AG04450 (cell line): ENCODE data around the gene LSG1. TPM values are rescaled to one million over a fixed set of nuclear protein-coding genes. Genes with fewer than 3 reads are reported as not detected.
A peak's percentile ranks its signal among the peaks of the same experiment; 100 is the strongest.
"Not testable (repeated sequence)": the region's sequence is repeated elsewhere in the genome, so short reads cannot be mapped to it uniquely, and the experiment has no call there.

Experiments used
- CTCF ChIA-PET: fragments of 300-600, 350-600 bp; formaldehyde crosslinking; extraction: SDS; loops from one replicate; lab custom pipeline; 2022; ENCODE audit warnings: antibody characterized with exemption, inconsistent platforms; lab: Charles Lee
- POLR2A ChIA-PET: fragments of 350-600 bp; formaldehyde crosslinking; extraction: SDS; loops from one replicate; lab custom pipeline; 2021; ENCODE audit warnings: antibody characterized with exemption, inconsistent platforms; lab: Yijun Ruan, JAX
- DNase-seq: peaks from one replicate; pipeline ENCODE4 v3.0.0-alpha.2; 2011; ENCODE audit warnings: low read depth, low spot score
- H3K27ac ChIP-seq: one replicate; pipeline ENCODE4 v1.5.1; 2012; ENCODE audit warnings: low read depth, low read length, control low read depth
- H3K27me3 ChIP-seq: one replicate; pipeline ENCODE4 v1.6.0; 2012; ENCODE audit warnings: low read length; ENCODE audit not compliant: control insufficient read depth, insufficient read depth
- H3K4me3 ChIP-seq: 2 replicates; pipeline ENCODE4 v1.5.1; 2011; ENCODE audit warnings: mild to moderate bottlenecking, low read depth, low read length, control low read depth
- H3K9me3 ChIP-seq: 2 replicates; pipeline ENCODE4 v1.5.1; 2012; ENCODE audit warnings: low read length; ENCODE audit not compliant: control insufficient read depth, insufficient read depth
- CTCF ChIP-seq: IDR thresholded peaks from 2 replicates; pipeline ENCODE4 v1.5.1; 2011; ENCODE audit warnings: low read depth, low read length, control low read depth, inconsistent platforms
- polyA plus RNA-seq: library from polyadenylated mRNA; depleted of rRNA; stranded (reverse); fragments of >200 nt; gene quantifications from 2 replicates; pipeline ENCODE4 v1.2.3, GENCODE V29; 2011

The LSG1 gene
- polyA plus RNA-seq, 1 experiment, result 34.0 TPM

- no peak for TF ChIP-seq CTCF
Measured at GRCh38 chr3:194607592-194608389, 64.2 kb downstream of the LSG1 start.

GRCh38 chr3:194606941-194607340, 65.0 kb downstream of the LSG1 start:
- Histone ChIP-seq H3K9me3 (no peaks in the 10 kb centered on the region; the same call in 1 of the 2 replicates), H3K27ac (no peak overlapping the region), H3K27me3 (no peaks in the 10 kb centered on the region), H3K4me3 (no peak overlapping the region)
- ChIA-PET POLR2A (no interaction called here), CTCF (no interaction called here)
- no peak for TF ChIP-seq CTCF
- no peak for DNase-seq

More at GRCh38 chr3:194607592-194608389, 64.2 kb downstream of the LSG1 start:
- Histone ChIP-seq H3K27me3 (no peaks in the 10 kb centered on the region), H3K27ac (no peak overlapping the region), H3K9me3 (no peaks in the 10 kb centered on the region; the same call in 1 of the 2 replicates), H3K4me3 (no peak overlapping the region)
- no peak for DNase-seq
- POLR2A ChIA-PET, result no interaction called here
- CTCF ChIA-PET, result interaction anchor here (1.0 to 1.1 kb wide), 2 partner anchors 13 to 264 kb away, joined by 3 to 4 read pairs; no protein-coding TSS in a partner anchor

- H3K9me3 ChIP-seq, result no peaks in the 10 kb centered on the region
- no peak overlapping the region for H3K4me3 ChIP-seq
- H3K27ac ChIP-seq, result no peak overlapping the region
- POLR2A ChIA-PET, result no interaction called here
- no peak for TF ChIP-seq CTCF
- no peak for DNase-seq
- CTCF ChIA-PET, result no interaction called here
- H3K27me3 ChIP-seq, result no peaks in the 10 kb centered on the region
Measured at GRCh38 chr3:194606163-194606562, 65.8 kb downstream of the LSG1 start.

- H3K4me3 ChIP-seq, H3K27me3 ChIP-seq, POLR2A ChIA-PET, H3K9me3 ChIP-seq, DNase-seq, H3K27ac ChIP-seq: not testable (repeated sequence)
- CTCF ChIA-PET, result interaction anchor here (0.6 to 3.0 kb wide), 3 partner anchors 11 to 134 kb away, joined by 3 to 12 read pairs (median 3); no protein-coding TSS in a partner anchor
Measured at GRCh38 chr3:194605314-194605713, 66.7 kb downstream of the LSG1 start.

- no peak for DNase-seq
- ChIA-PET POLR2A (no interaction called here), CTCF (interaction anchor here (0.6 to 3.0 kb wide), 4 partner anchors 10 to 133 kb away, joined by 3 to 12 read pairs (median 3); partner anchors contain the start of gene LSG1)
- peak; percentile 48 for TF ChIP-seq CTCF
- H3K9me3 ChIP-seq, result no peaks in the 10 kb centered on the region
- no peaks in the 10 kb centered on the region for H3K27me3 ChIP-seq
- no peak overlapping the region for H3K4me3 ChIP-seq
- H3K27ac ChIP-seq, result no peak overlapping the region
Measured at GRCh38 chr3:194604837-194605236, 67.2 kb downstream of the LSG1 start.
